H1 (cell line): ENCODE results near the gene PLD5. TPM values are rescaled to one million over a fixed set of nuclear protein-coding genes. Genes with fewer than 3 reads are reported as not detected.

Source experiments
- HDAC2 ChIP-seq, 2 experiments: fragments of 300-600 bp in 1 of 2; sonication (generic) in 1 of 2; IDR thresholded peaks; 2 replicates each; pipeline ENCODE4 v1.6.1; 2011 to 2012; ENCODE audit warnings: low read depth in 2 of 2, low read length in 2 of 2, mild to moderate bottlenecking in 2 of 2, moderate library complexity in 2 of 2, borderline replicate concordance in 1 of 2, inconsistent platforms in 1 of 2
- POLR2AphosphoS5 ChIP-seq: IDR thresholded peaks from 2 replicates; pipeline ENCODE4 v1.6.1; 2011; ENCODE audit warnings: low read depth, low read length
- ZNF274 ChIP-seq: IDR thresholded peaks from 2 replicates; pipeline ENCODE4 v1.7.0; 2012; ENCODE audit warnings: low read length, borderline replicate concordance; ENCODE audit errors: extremely low read depth
- polyA plus RNA-seq, 7 experiments: library from polyadenylated mRNA; depleted of rRNA in 3 of 7; stranded (reverse) in 5 of 7; unstranded in 2 of 7; fragments of >200 nt in 5 of 7; fragments of 200-250 nt in 2 of 7; gene quantifications; 1 replicate in 5 of 7; 2 replicates in 1 of 7; 4 replicates in 1 of 7; pipeline versions ENCODE4 v1.2.1 to v1.2.3, GENCODE V29; 2011 to 2013; ENCODE audit warnings: missing spikeins in 2 of 7, mixed read lengths in 2 of 7
- total RNA-seq: library from RNA; stranded (reverse); fragmentation: NEBNext Ultra II Directional; extraction: Animal tissue kit (Norgen Biotek cat#: 25700); gene quantifications from 2 replicates; pipeline ENCODE4 v1.2.1, GENCODE V29; 2021

PLD5 gene
- total and polyA plus RNA-seq, 2 of the 8 experiments (the other 6 are each of a cell fraction or from before 2014, with no cell fraction given) = 0.86 to 8.5 TPM

DNA sequence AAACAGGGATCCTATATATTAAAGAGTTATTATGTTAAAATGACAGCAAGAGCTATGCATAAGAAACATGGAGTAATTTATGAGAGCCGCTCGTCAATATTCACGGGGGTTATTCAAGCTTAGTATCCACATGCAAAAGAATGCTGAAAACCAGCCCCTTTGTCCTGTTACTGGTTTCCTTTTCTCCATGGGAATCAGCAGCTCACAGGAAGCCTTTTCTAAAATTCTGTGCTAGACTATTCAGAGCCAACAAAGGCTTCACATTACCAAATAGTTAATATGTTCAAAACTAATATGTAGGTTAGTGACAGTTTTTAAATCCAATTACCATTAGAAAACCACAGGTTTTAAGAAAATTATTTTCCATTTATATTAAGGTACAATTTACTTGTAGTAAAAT, 300.0 kb downstream of the PLD5 start (continued):
- TF ChIP-seq POLR2AphosphoS5 (no peak), ZNF274 (no peak), HDAC2 (IDR thresholded peaks at IDR 0.05; ENCODE audit: borderline replicate concordance in 1 of 2, low read depth in 2 of 2, low read length in 2 of 2) (no peak)
